HFFc6 (cell line): ENCODE measurements around the gene ANKRD52. TPM values are rescaled to one million over a fixed set of nuclear protein-coding genes. Genes with fewer than 3 reads are reported as not detected.

ENCODE experiments used
- DNase-seq: peaks from one replicate; pipeline ENCODE4 v3.0.0-alpha.2; 2018
- H3K27ac Mint-ChIP-seq: 2 replicates; pipeline ENCODE4 v1.8.0; 2020; ENCODE audit warnings: mild to moderate bottlenecking, mixed read lengths
- H3K27me3 Mint-ChIP-seq: 2 replicates; pipeline ENCODE4 v1.8.0; 2021; ENCODE audit warnings: mild to moderate bottlenecking, moderate library complexity, mixed read lengths; ENCODE audit not compliant: insufficient read depth
- H3K36me3 Mint-ChIP-seq: 2 replicates; pipeline ENCODE4 v1.8.0; 2021; ENCODE audit warnings: low read depth, mixed read lengths
- H3K4me1 Mint-ChIP-seq: 2 replicates; pipeline ENCODE4 v1.8.0; 2020; ENCODE audit warnings: low read depth, mixed read lengths
- H3K4me3 Mint-ChIP-seq: 2 replicates; pipeline ENCODE4 v1.8.0; 2020; ENCODE audit warnings: mild to moderate bottlenecking, moderate library complexity, mixed read lengths
- H3K9me3 Mint-ChIP-seq: 2 replicates; pipeline ENCODE4 v1.8.0; 2020; ENCODE audit warnings: mild to moderate bottlenecking, mixed read lengths
- CTCF ChIP-seq: fragments of 200-600 bp; sonication (generic); IDR thresholded peaks from 2 replicates; pipeline ENCODE4 v1.5.0; 2021; ENCODE audit warnings: antibody characterized with exemption, mild to moderate bottlenecking
- total RNA-seq, 6 experiments: library from RNA; stranded (reverse); fragmentation: NEBNext Ultra II Directional; extraction: Animal tissue kit (Norgen Biotek cat#: 25700); gene quantifications; 2 replicates in 1 of 6; 3 replicates in 5 of 6; pipeline ENCODE4 v1.2.3, GENCODE V29; 2021

ANKRD52 gene
- total RNA-seq, 6 experiments from 2014 or later: 57.9 to 87.8 (median 68.6) TPM

GRCh38 chr12:56260921-56261320 is 2.7 kb upstream of the ANKRD52 start:
- Mint-ChIP-seq H3K27me3 (peaks cover 2% of the 10 kb centered on the region; the same call in 1 of the 2 replicates), H3K9me3 (no peaks in the 10 kb centered on the region), H3K36me3 (peaks cover 24% of the 10 kb centered on the region), H3K4me1 (peaks cover 51% of the 10 kb centered on the region), H3K4me3 (no peak overlapping the region), H3K27ac (peak overlapping the region; percentile 89)
- no peak for TF ChIP-seq CTCF
- DNase-seq: no peak

- TF ChIP-seq CTCF: no peak
- peaks cover 2% of the 10 kb centered on the region; the same call in 1 of the 2 replicates for H3K27me3 Mint-ChIP-seq
- no peak for DNase-seq
- H3K36me3 Mint-ChIP-seq: peaks cover 25% of the 10 kb centered on the region
- no peaks in the 10 kb centered on the region for H3K9me3 Mint-ChIP-seq
- peak overlapping the region; percentile 89; the same call in 1 of the 2 replicates for H3K27ac Mint-ChIP-seq
- H3K4me1 Mint-ChIP-seq: peaks cover 48% of the 10 kb centered on the region
- no peak overlapping the region for H3K4me3 Mint-ChIP-seq
Observed at GRCh38 chr12:56260380-56260779, 2.2 kb upstream of the ANKRD52 start.

GRCh38 chr12:56258820-56259183 is 618 bp upstream of the ANKRD52 start:
- no peaks in the 10 kb centered on the region for H3K9me3 Mint-ChIP-seq
- peak overlapping the region; percentile 94 for H3K27ac Mint-ChIP-seq
- H3K4me3 Mint-ChIP-seq: peak overlapping the region; percentile 90
- H3K4me1 Mint-ChIP-seq: peaks cover 54% of the 10 kb centered on the region
- H3K36me3 Mint-ChIP-seq: peaks cover 35% of the 10 kb centered on the region
- no peaks in the 10 kb centered on the region for H3K27me3 Mint-ChIP-seq
- TF ChIP-seq CTCF: no peak
- no peak for DNase-seq

- peak; percentile 29; the same call in 1 of the 2 replicates for TF ChIP-seq CTCF
- H3K4me3 Mint-ChIP-seq: peak overlapping the region; percentile 96
- H3K27ac Mint-ChIP-seq: peak overlapping the region; percentile 62
- DNase-seq: no peak
- H3K27me3 Mint-ChIP-seq: no peaks in the 10 kb centered on the region
- no peaks in the 10 kb centered on the region for H3K9me3 Mint-ChIP-seq
- H3K36me3 Mint-ChIP-seq: peaks cover 45% of the 10 kb centered on the region
- H3K4me1 Mint-ChIP-seq: peaks cover 54% of the 10 kb centered on the region
Observed at GRCh38 chr12:56257491-56258067, 605 bp downstream of the ANKRD52 start.

GRCh38 chr12:56257071-56257470 is 1.1 kb downstream of the ANKRD52 start:
- no peak for DNase-seq
- no peaks in the 10 kb centered on the region for H3K9me3 Mint-ChIP-seq
- TF ChIP-seq CTCF: no peak
- no peaks in the 10 kb centered on the region for H3K27me3 Mint-ChIP-seq
- peak overlapping the region; percentile 96 for H3K4me3 Mint-ChIP-seq
- H3K36me3 Mint-ChIP-seq: peaks cover 49% of the 10 kb centered on the region
- H3K27ac Mint-ChIP-seq: peak overlapping the region; percentile 62
- H3K4me1 Mint-ChIP-seq: peaks cover 51% of the 10 kb centered on the region
